ENCODE results near the gene CDH15. TPM values are rescaled to one million over a fixed set of nuclear protein-coding genes. Genes with fewer than 3 reads are reported as not detected.

Gene CDH15
- total RNA-seq, 1 donor = not detected

GRCh38 chr16:89146211-89147005, 25.1 kb upstream of the CDH15 start:
- H3K4me1 ChIP-seq (ENCODE audit: insufficient read depth, low read length) = no peaks in the 10 kb centered on the region
- no peaks in the 10 kb centered on the region for H3K9me3 ChIP-seq (ENCODE audit: low read depth, low read length)
- H3K27me3 ChIP-seq (ENCODE audit: insufficient read depth, low read length) = no peaks in the 10 kb centered on the region
- H3K4me3 ChIP-seq (ENCODE audit: low read length) = no peak overlapping the region

DNA sequence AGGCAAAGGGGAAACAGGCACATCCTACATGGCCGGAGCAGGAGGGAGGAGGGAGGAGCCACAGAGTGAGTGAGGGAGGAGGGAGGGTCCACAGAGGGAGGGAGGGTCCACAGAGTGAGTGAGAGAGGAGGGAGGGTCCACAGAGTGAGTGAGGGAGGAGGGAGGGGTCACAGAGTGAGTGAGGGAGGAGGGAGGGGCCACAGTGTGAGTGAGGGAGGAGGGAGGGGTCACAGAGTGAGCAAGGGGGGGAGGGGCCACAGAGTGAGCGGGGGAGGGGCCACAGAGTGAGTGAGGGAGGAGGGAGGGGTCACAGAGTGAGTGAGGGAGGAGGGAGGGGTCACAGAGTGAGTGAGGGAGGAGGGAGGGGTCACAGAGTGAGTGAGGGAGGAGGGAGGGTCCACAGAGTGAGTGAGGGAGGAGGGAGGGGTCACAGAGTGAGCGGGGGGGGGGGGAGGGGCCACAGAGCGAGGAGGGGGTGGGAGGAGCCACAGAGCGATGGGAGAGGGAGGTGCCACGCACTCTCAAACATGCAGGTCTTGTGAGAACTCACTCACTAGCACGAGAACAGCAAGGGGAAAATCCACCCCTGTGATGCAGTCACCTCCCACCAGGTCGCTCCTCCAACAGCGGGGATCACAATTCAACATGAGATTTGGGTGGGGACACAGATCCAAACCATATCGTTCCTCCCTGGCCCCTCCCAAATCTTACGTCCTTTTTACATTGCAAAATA, 24.3 kb upstream of the CDH15 start:
- Histone ChIP-seq H3K4me3 (ENCODE audit: low read length) (no peak overlapping the region), H3K4me1 (ENCODE audit: insufficient read depth, low read length) (no peaks in the 10 kb centered on the region), H3K9me3 (ENCODE audit: low read depth, low read length) (no peaks in the 10 kb centered on the region), H3K27me3 (ENCODE audit: insufficient read depth, low read length) (no peaks in the 10 kb centered on the region)

DNA sequence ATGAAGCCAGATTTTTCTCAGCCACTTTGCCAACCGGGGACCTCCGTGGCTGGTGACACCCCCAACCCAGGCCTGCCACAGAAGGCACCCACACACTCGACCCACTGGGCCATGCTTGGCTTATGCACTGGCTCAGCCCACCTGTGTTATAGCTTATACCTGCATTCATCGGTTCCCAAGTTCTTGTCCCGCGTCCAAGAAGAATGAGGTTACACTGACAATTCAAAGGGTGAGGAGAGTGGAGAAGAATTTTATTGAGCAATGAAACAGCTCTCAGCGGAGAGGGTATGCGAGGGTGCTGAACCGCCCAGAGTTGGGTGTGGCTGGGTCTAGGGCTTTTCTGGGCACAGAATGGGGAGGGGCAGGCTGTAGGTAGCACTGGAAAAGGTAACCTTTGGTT, 22.2 kb upstream of the CDH15 start:
- Histone ChIP-seq H3K27me3 (ENCODE audit: insufficient read depth, low read length) (no peaks in the 10 kb centered on the region), H3K4me3 (ENCODE audit: low read length) (no peak overlapping the region), H3K9me3 (ENCODE audit: low read depth, low read length) (no peaks in the 10 kb centered on the region), H3K4me1 (ENCODE audit: insufficient read depth, low read length) (no peaks in the 10 kb centered on the region)

DNA sequence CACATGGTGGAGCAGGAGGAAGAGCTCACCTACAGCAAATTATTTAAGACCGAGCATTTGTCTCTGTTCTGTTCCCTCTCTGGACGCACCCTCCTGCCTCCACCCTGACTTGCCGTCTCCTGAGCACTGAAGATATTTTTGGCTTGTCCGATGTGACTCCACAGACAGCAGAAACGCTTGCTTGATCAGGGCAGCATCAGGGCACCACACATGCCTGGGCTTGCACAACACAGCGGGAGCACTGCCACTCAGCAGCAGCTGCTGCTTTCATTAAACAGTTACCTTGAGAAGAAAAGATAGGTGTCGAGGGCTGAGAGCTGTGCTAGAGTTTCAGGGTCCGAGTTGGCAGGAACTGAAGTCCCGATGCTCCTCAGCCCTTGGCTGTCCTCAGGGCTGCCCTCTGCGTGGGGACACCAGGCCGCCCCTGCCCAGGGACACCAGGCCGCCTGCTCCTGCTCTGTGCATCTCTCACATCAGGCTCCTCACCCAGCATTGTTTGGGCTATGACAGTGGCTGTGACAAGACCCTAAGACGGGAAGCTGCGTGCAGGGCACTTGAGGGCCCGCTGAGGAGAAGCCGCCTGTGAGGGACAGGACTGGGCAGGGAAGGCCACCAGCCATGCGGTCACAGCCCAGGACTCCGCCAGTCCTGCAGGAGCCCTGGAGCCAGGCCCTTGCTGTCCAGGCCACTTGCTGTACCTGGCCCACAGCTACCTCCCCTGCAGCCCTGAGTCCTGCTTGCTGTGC, 21.3 kb upstream of the CDH15 start:
- Histone ChIP-seq H3K27me3 (ENCODE audit: insufficient read depth, low read length) (no peaks in the 10 kb centered on the region), H3K9me3 (ENCODE audit: low read depth, low read length) (no peaks in the 10 kb centered on the region), H3K4me3 (ENCODE audit: low read length) (no peak overlapping the region), H3K4me1 (ENCODE audit: insufficient read depth, low read length) (no peaks in the 10 kb centered on the region)

DNA sequence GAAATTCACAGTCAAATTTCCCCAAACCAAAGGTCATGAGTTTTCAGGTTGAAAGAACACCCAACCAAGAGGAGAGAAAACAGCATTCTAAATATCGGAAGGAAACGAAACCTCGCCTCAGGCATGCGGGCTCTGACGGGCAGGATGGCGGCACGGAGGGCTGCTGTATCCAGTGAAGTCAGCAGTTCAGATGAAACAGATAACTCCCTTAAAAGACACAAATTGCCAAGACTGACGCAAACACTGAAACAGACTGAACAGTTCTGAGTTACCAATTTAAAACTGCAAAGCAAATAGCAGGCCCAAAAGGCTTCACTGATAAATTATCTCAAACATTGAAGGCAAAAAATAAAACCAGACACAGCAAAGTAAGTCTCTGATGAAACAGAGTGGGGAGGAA, 20.6 kb upstream of the CDH15 start:
- Histone ChIP-seq H3K4me1 (ENCODE audit: insufficient read depth, low read length) (no peaks in the 10 kb centered on the region), H3K9me3 (ENCODE audit: low read depth, low read length) (no peaks in the 10 kb centered on the region), H3K27me3 (ENCODE audit: insufficient read depth, low read length) (no peaks in the 10 kb centered on the region), H3K4me3 (ENCODE audit: low read length) (no peak overlapping the region)

- H3K4me3 ChIP-seq (ENCODE audit: low read length) = no peak overlapping the region
- no peaks in the 10 kb centered on the region for H3K9me3 ChIP-seq (ENCODE audit: low read depth, low read length)
- H3K27me3 ChIP-seq (ENCODE audit: insufficient read depth, low read length) = no peaks in the 10 kb centered on the region
- no peaks in the 10 kb centered on the region for H3K4me1 ChIP-seq (ENCODE audit: insufficient read depth, low read length)
These were observed 18.5 kb upstream of the CDH15 start for GRCh38 chr16:89152831-89153700.

DNA sequence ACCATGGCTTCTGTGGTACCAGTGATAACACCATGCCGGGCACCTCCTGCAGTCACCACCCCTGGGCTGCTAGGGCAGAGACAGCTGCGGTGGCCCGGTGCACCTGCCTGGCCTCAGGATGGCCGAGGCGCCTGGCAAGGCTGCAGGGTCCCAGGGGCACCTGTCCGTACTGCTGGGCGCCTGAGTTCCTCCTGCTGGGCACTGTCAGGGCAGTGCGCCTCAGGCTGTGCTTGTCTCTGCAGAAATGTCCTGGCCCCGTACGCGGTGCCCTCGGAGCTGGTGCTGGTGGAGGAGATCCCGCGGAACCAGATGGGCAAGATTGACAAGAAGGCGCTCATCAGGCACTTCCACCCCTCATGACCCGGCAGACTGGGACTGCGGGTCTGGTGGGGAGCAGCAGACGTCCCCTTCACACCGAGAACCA, 17.7 kb upstream of the CDH15 start:
- Histone ChIP-seq H3K4me1 (ENCODE audit: insufficient read depth, low read length) (no peaks in the 10 kb centered on the region), H3K27me3 (ENCODE audit: insufficient read depth, low read length) (no peaks in the 10 kb centered on the region), H3K4me3 (ENCODE audit: low read length) (no peak overlapping the region), H3K9me3 (ENCODE audit: low read depth, low read length) (no peaks in the 10 kb centered on the region)

DNA sequence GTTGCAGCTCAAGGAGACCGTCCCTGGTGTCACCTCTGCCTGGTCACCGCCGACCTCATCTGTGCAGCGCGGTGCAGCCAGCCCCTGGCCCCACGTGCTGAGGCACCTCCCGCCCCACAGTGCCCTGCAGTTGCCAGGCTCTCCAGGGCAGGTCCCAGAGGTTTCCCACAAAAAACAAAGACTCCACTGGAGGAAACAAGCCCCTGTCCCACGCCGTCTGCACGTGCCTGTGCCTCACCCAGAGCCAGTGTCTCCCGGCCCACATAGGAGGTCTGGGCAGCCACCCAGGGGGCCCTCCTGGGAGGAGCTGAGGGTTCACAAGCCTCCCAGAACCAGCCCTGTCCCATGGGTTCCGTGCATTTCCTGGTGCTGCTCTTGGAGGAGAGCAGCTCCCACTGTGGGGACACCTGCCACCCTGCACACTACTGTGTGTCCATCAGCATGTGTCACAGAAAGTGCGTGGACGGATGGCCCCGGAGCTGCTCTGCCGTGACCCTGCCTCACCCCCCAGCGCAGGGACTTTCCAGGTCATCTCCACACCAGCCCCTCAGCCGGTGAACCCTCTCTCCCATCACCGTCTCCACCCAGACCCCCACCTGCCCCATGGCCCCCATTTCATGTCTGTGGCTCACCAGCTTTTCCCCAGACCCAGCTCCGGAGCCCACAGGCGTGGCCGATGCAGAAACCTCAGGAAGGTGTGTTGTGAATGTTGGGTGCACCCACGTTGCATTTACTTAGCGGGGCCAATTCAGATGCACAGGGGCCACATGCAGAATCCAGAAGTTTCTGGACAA, 17.0 kb upstream of the CDH15 start:
- H3K4me3 ChIP-seq (ENCODE audit: low read length) = no peak overlapping the region
- H3K9me3 ChIP-seq (ENCODE audit: low read depth, low read length) = no peaks in the 10 kb centered on the region
- H3K27me3 ChIP-seq (ENCODE audit: insufficient read depth, low read length) = no peaks in the 10 kb centered on the region
- no peaks in the 10 kb centered on the region for H3K4me1 ChIP-seq (ENCODE audit: insufficient read depth, low read length)

DNA sequence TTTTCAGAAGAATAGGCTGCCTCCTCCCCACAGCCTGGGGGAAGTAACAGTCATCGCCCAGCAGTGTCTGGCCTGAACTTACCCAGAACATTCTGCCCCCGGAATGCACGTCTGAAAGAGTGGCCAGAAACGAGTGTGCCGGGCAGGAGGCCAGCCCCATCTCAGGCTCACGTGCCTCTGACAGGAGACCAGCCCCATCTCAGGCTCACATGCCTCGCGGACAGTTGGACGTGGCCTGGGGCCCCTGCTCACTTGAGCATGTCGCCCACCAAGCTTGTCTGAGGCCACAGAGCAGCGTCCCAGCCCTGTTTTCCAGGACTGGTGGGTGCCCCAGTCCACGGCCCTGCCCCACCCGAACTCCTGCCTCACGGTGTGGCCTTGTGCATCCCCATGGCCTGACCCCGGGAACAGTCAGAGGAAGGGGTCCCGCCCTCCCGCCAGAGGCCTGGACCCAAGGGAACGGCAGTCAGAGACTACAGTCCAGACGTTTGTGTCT, 16.3 kb upstream of the CDH15 start:
- no peaks in the 10 kb centered on the region for H3K4me1 ChIP-seq (ENCODE audit: insufficient read depth, low read length)
- H3K4me3 ChIP-seq (ENCODE audit: low read length) = no peak overlapping the region

GRCh38 chr16:89155851-89156739, 15.5 kb upstream of the CDH15 start:
- Histone ChIP-seq H3K9me3 (ENCODE audit: low read depth, low read length) (no peaks in the 10 kb centered on the region), H3K4me3 (ENCODE audit: low read length) (no peak overlapping the region), H3K27me3 (ENCODE audit: insufficient read depth, low read length) (no peaks in the 10 kb centered on the region), H3K4me1 (ENCODE audit: insufficient read depth, low read length) (no peaks in the 10 kb centered on the region)

More for the DNA sequence above, 16.3 kb upstream of the CDH15 start:
- Histone ChIP-seq H3K9me3 (ENCODE audit: low read depth, low read length) (no peaks in the 10 kb centered on the region), H3K27me3 (ENCODE audit: insufficient read depth, low read length) (no peaks in the 10 kb centered on the region)

DNA sequence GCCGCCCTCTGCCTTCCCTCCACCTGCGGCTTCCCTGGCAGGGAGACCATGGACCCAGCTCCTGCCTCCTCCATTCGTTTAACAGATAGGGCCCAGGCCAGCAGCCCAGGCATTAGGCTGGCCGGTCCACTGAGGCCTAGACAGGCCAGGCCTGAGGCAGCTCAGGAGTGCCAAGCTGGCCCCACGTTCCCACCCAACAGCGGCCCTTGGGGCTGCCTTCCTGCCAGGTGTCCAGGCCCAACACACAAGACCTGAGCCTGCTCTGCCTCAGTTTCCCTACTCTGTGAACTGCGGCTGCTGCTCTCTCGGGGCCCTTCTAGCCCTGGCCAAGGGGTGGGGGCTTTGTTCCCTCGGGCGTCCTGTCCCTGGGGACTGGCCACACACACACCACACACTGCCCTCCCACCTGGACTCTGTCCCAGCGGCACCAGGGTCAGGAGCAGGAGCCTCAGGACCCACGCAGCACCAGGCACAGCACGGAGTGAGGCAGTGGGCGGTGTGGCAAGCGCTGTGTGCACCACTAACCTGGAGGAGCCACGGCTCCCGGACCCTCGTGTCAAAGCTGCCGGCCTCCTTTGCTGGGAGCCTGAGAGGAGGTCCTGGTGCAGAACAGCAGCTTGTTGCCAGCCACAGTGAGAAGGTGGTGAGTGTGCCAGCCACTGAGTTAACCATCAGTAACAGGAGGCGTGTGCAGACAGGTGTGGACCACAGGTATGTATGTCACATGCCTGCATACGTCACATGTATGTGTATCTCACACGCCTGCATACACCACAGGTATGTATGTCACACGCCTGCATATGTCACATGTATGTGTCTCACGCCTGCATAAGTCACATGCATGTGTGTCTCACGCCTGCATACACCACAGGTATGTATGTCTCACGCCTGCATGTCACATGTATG, 14.6 kb upstream of the CDH15 start:
- H3K4me1 ChIP-seq (ENCODE audit: insufficient read depth, low read length) = no peaks in the 10 kb centered on the region
- no peaks in the 10 kb centered on the region for H3K9me3 ChIP-seq (ENCODE audit: low read depth, low read length)
- H3K27me3 ChIP-seq (ENCODE audit: insufficient read depth, low read length) = no peaks in the 10 kb centered on the region
- no peak overlapping the region for H3K4me3 ChIP-seq (ENCODE audit: low read length)

GRCh38 chr16:89157778-89158177, 13.8 kb upstream of the CDH15 start:
- Histone ChIP-seq H3K9me3 (ENCODE audit: low read depth, low read length) (no peaks in the 10 kb centered on the region), H3K4me1 (ENCODE audit: insufficient read depth, low read length) (no peaks in the 10 kb centered on the region), H3K27me3 (ENCODE audit: insufficient read depth, low read length) (no peaks in the 10 kb centered on the region), H3K4me3 (ENCODE audit: low read length) (no peak overlapping the region)

Data from mononuclear cell (primary cell).